Activated CD4-positive, alpha-beta T cell treated with anti-CD3 and anti-CD28 coated beads, Interleukin-10, Interleukin-2, amounts not matched to agents 100 ng/mL and 50 ng/mL, durations not matched to agents 16 hours and 8 hours (primary cell): Measurements from ENCODE around the gene CCDC93.

ENCODE experiments used
- DNase-seq: peaks from one replicate; pipeline ENCODE4 v3.0.0-alpha.2; 2020

CCDC93 gene

DNA sequence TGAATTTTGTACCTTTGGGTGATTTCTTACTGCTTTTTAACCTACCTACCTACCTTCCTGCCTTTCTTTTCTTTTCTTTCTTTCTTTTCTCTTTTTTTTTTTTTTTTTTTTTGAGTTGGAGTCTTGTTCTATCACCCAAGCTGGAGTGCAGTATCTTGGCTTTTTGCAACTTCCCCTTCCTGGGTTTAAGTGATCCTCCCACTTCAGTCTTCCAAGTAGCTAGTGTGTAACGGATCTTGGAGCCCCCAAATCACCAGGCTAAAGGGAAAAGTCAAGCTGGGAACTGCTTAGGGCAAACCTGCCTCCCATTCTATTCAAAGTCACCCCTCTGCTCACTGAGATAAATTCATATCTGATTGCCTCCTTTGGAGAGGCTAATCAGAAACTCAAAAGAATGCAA lies 138.1 kb downstream of the CCDC93 start:
- DNase-seq = no peak
